ENCODE data around the gene OTOS. TPM values are rescaled to one million over a fixed set of nuclear protein-coding genes. Genes with fewer than 3 reads are reported as not detected.

OTOS gene
- total and polyA plus RNA-seq, 4 donors: not detected

- H3K4me3 ChIP-seq: no peak overlapping the region
- H3K36me3 ChIP-seq (ENCODE audit: control insufficient read depth in 4 of 4, insufficient read depth in 4 of 4, low read length in 4 of 4): peaks cover 0 to 16% (median 12%) of the 10 kb centered on the region in 4 donors
- no peak overlapping the region for H3K27ac ChIP-seq (ENCODE audit: low read depth in 1 of 2, low read length in 1 of 2)
- no peak overlapping the region for H3K9ac ChIP-seq (ENCODE audit: insufficient read depth in 1 of 2, low read length in 2 of 2)
- ATAC-seq (ENCODE audit: insufficient read depth, low FRiP score): no peak
- peaks cover 0 to 2% (median 0%) of the 10 kb centered on the region in 3 donors for H3K27me3 ChIP-seq (ENCODE audit: control insufficient read depth in 3 of 3, insufficient read depth in 3 of 3, low read length in 2 of 3)
- no peaks in the 10 kb centered on the region for H3K4me1 ChIP-seq (ENCODE audit: control insufficient read depth in 5 of 5, insufficient read depth in 5 of 5, low read length in 5 of 5)
- H3K9me3 ChIP-seq (ENCODE audit: control insufficient read depth in 4 of 4, insufficient read depth in 3 of 4, low read length in 3 of 4): peaks cover 0 to 7% (median 0%) of the 10 kb centered on the region in 4 donors
- TF ChIP-seq CTCF (IDR thresholded peaks at IDR 0.05; ENCODE audit: control extremely low read depth, extremely low read depth): no peak
- 87 to 93% methylated on average over 24 of the region's 24 CpGs for WGBS, 2 donors
- no peak for DNase-seq
These were observed 16.4 kb downstream of the OTOS start for GRCh38 chr2:240123821-240124650.

GRCh38 chr2:240121675-240122074, 18.8 kb downstream of the OTOS start:
- Histone ChIP-seq H3K4me3 (no peak overlapping the region), H3K4me1 (ENCODE audit: control insufficient read depth in 5 of 5, insufficient read depth in 5 of 5, low read length in 5 of 5) (no peaks in the 10 kb centered on the region), H3K9me3 (ENCODE audit: control insufficient read depth in 4 of 4, insufficient read depth in 3 of 4, low read length in 3 of 4) (peaks cover 0 to 10% (median 2%) of the 10 kb centered on the region in 4 donors), H3K27me3 (ENCODE audit: control insufficient read depth in 3 of 3, insufficient read depth in 3 of 3, low read length in 2 of 3) (peaks cover 0 to 2% (median 0%) of the 10 kb centered on the region in 3 donors), H3K36me3 (ENCODE audit: control insufficient read depth in 4 of 4, insufficient read depth in 4 of 4, low read length in 4 of 4) (peaks cover 0 to 5% (median 0%) of the 10 kb centered on the region in 4 donors), H3K27ac (ENCODE audit: low read depth in 1 of 2, low read length in 1 of 2) (no peak overlapping the region), H3K9ac (ENCODE audit: insufficient read depth in 1 of 2, low read length in 2 of 2) (no peak overlapping the region)
- ATAC-seq (ENCODE audit: insufficient read depth, low FRiP score) (no peak), DNase-seq (no peak)
- no peak for TF ChIP-seq CTCF (IDR thresholded peaks at IDR 0.05; ENCODE audit: control extremely low read depth, extremely low read depth)
- WGBS, 2 donors: 57 to 63% methylated on average over 11 of the region's 11 CpGs

- WGBS, 2 donors: 62 to 69% methylated on average over 4 of the region's 4 CpGs
- ATAC-seq (ENCODE audit: insufficient read depth, low FRiP score): no peak
- Histone ChIP-seq H3K9me3 (ENCODE audit: control insufficient read depth in 4 of 4, insufficient read depth in 3 of 4, low read length in 3 of 4) (peaks cover 0 to 10% (median 2%) of the 10 kb centered on the region in 4 donors), H3K27ac (ENCODE audit: low read depth in 1 of 2, low read length in 1 of 2) (no peak overlapping the region), H3K36me3 (ENCODE audit: control insufficient read depth in 4 of 4, insufficient read depth in 4 of 4, low read length in 4 of 4) (peaks cover 0 to 1% (median 0%) of the 10 kb centered on the region in 4 donors), H3K4me1 (ENCODE audit: control insufficient read depth in 5 of 5, insufficient read depth in 5 of 5, low read length in 5 of 5) (no peaks in the 10 kb centered on the region), H3K4me3 (no peak overlapping the region), H3K9ac (ENCODE audit: insufficient read depth in 1 of 2, low read length in 2 of 2) (no peak overlapping the region), H3K27me3 (ENCODE audit: control insufficient read depth in 3 of 3, insufficient read depth in 3 of 3, low read length in 2 of 3) (peaks cover 0 to 2% (median 0%) of the 10 kb centered on the region in 3 donors)
- no peak for DNase-seq
- no peak for TF ChIP-seq CTCF (IDR thresholded peaks at IDR 0.05; ENCODE audit: control extremely low read depth, extremely low read depth)
These were observed 19.3 kb downstream of the OTOS start for GRCh38 chr2:240121190-240121589.
